ENCODE measurements around the gene ORAI3.
A peak's percentile ranks its signal among the peaks of the same experiment; 100 is the strongest.

ORAI3 gene

GRCh38 chr16:30992931-30993816 is 44.3 kb downstream of the ORAI3 start:
- DNase-seq: no peak

- DNase-seq: no peak
Measured at GRCh38 chr16:30995927-30996323, 47.1 kb downstream of the ORAI3 start.

- DNase-seq: no peak
Measured at GRCh38 chr16:30996324-30996984, 47.6 kb downstream of the ORAI3 start.

- DNase-seq: peak; percentile 21
Measured at GRCh38 chr16:30996985-30997724, 48.3 kb downstream of the ORAI3 start.

GRCh38 chr16:30997725-30998711 is 49.1 kb downstream of the ORAI3 start:
- DNase-seq: no peak

GRCh38 chr16:30998852-30999761 is 50.2 kb downstream of the ORAI3 start:
- DNase-seq: no peak

GRCh38 chr16:31000671-31001382 is 52.0 kb downstream of the ORAI3 start:
- no peak for DNase-seq

GRCh38 chr16:31001507-31002249 is 52.8 kb downstream of the ORAI3 start:
- no peak for DNase-seq

GRCh38 chr16:31002250-31002700 is 53.4 kb downstream of the ORAI3 start:
- no peak for DNase-seq

GRCh38 chr16:31002862-31003341 is 54.0 kb downstream of the ORAI3 start:
- DNase-seq: no peak

- DNase-seq: no peak
Measured at GRCh38 chr16:31003744-31004143, 54.9 kb downstream of the ORAI3 start.
